MG63 (cell line): ENCODE data around the gene UNC5A. TPM values are rescaled to one million over a fixed set of nuclear protein-coding genes. Genes with fewer than 3 reads are reported as not detected.

Source experiments
- DNase-seq: peaks from one replicate; pipeline ENCODE4 v3.0.0-alpha.2; 2020
- H3K27me3 ChIP-seq: fragments of 250-450 bp; sonication (Bioruptor Pico); 2 replicates; pipeline ENCODE4 v1.5.1; 2020; ENCODE audit warnings: mild to moderate bottlenecking, moderate library complexity
- H3K36me3 ChIP-seq: fragments of 250-450 bp; sonication (Bioruptor Pico); 2 replicates; pipeline ENCODE4 v1.5.1; 2020; ENCODE audit warnings: mild to moderate bottlenecking, moderate library complexity
- H3K4me3 ChIP-seq: fragments of 250-450 bp; sonication (Bioruptor Pico); 2 replicates; pipeline ENCODE4 v1.5.1; 2020; ENCODE audit warnings: mild to moderate bottlenecking, moderate library complexity
- H3K9me3 ChIP-seq: fragments of 250-450 bp; sonication (Bioruptor Pico); 2 replicates; pipeline ENCODE4 v1.5.1; 2020; ENCODE audit warnings: mild to moderate bottlenecking, moderate library complexity
- total RNA-seq: library from RNA; depleted of rRNA; stranded (reverse); fragments of >200 nt; shearing (Covaris generic); gene quantifications from 2 replicates; pipeline ENCODE4 v1.2.3, GENCODE V29; 2014; ENCODE audit warnings: low replicate concordance

Gene UNC5A
- total RNA-seq, 1 experiment from 2014 or later: not detected

DNA sequence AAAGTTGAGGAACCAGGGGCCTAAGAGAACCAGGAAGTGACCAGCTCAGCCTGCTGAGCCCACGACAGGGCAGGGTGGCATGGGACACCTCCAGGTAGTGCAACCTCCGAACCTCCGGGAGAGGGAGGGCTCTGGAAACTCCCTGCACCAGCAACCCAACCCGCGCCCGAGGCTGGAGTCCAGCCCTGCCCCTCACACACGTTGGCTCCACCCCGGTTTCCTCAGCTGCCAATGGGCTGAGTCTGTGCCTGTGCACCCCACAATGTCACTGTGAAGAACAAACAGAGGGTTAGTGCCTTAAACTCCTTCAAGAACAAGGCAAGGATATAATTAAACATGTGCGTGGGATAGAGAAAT, 17.0 kb upstream of the UNC5A start:
- Histone ChIP-seq H3K36me3 (no peaks in the 10 kb centered on the region), H3K9me3 (no peaks in the 10 kb centered on the region), H3K27me3 (peaks cover under 1% of the 10 kb centered on the region), H3K4me3 (no peak overlapping the region)
- DNase-seq: no peak

DNA sequence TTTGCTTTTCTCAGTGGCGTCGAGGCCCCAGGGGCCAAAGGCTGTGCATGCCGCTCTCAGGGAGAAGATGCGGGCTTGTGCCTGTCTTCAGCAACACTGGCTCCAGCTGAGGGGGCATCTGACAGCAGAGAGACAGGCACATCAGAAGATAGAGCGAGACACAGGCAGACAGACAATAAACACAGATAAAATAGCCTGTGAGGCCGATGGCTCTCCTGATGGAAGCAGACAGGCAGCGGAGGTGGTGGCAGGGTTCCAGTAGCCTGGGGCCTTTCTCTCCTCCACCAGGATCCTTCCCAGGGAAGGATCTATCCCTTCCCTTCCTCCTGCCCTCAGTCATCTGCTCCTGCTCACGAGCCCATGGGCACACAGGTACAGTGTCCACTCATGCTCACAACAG, 16.6 kb upstream of the UNC5A start:
- DNase-seq: no peak
- Histone ChIP-seq H3K9me3 (no peaks in the 10 kb centered on the region), H3K36me3 (no peaks in the 10 kb centered on the region), H3K27me3 (peaks cover 5% of the 10 kb centered on the region), H3K4me3 (no peak overlapping the region)

DNA sequence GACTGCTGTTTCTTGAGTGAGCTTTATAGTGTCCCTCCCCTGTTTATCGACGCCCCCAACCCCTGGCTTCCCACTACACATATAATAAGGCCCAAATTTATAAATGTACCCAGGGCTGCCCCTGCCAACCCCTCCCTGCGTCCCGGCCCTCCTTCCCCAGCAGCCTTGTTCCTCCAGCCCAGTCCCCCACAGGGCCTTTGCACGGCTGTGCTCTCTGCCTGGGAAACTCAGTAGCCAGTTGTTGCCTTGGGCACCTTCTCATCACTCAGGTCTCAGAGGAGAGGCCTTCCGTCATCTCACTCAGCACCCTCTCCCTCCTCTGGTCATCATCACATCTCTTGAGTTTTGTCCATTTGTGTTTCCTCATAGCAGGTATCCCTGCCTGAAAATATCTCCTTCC, 15.8 kb upstream of the UNC5A start:
- Histone ChIP-seq H3K27me3 (peaks cover 12% of the 10 kb centered on the region), H3K9me3 (no peaks in the 10 kb centered on the region), H3K36me3 (no peaks in the 10 kb centered on the region), H3K4me3 (no peak overlapping the region)
- no peak for DNase-seq

DNA sequence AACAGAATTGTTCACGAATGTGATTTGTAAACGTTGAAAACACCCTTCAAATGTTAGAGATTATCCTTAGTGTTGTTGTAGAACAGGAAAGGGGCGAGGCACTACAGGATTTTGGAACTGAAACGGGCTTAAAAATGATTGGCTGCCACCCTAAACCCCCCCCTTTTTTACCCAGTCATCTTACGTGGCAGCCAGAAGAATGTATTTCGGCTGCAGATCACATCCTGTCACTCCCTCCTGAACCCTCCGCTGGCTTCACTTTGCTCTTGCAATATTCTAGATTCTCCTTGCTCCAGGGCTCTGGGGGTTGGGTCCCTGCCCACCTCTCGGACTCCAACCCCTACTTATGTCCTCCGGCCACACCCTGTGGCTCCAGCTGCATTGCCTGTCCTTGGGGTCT, 13.9 kb upstream of the UNC5A start:
- Histone ChIP-seq H3K27me3 (peaks cover 12% of the 10 kb centered on the region), H3K36me3 (no peaks in the 10 kb centered on the region), H3K9me3 (no peaks in the 10 kb centered on the region; the same call in 1 of the 2 replicates), H3K4me3 (no peak overlapping the region)
- DNase-seq: no peak

DNA sequence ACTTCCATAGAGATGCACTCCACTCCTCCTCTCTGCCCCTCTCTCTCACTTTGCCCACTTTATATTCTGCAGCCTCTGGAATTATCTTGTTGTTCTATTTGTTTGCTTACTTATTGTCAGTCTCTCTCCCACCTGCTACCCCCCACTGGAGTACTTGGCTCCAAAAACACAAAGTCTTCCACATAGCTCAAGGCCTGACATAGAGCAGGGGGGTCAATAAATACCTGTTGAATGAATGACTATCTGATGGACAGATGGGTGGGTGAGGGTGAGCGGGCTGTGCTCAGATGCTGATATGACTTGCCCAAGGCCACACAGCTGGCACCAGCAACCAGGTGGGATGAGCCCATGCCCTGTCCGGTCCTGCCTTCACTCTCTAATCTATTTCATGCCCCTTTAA, 13.4 kb upstream of the UNC5A start:
- H3K4me3 ChIP-seq: no peak overlapping the region
- peaks cover 12% of the 10 kb centered on the region for H3K27me3 ChIP-seq
- DNase-seq: no peak

DNA sequence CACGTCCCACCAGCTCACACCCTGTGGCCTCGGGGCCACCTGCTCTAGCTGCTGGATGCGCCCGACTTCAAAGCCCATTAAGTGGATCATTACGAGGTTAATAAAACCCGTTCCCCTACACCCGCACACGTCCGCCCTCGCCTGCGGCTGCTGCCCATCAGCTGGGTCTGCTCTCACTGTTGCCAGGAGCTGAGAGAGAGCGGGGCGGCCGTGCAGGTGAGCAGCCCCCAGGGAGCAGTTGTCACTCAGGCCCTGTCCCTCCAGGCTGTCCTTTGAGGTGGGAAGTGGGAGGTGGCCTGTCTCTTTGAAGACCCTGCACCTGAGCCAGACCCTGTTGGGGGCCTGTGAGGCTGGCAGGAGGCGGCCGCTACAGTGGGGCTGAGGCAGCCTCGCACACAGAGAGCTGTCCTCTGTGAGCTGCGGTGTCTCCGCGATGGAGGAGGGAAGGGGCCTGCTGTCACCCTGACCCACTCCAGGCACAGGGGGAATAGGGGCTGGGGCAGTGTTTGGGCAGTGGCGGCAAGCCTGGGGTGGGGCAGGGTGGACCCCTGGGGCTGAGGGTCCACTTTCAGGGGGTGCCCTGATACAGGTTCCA, 12.8 kb upstream of the UNC5A start:
- peaks cover 17% of the 10 kb centered on the region for H3K27me3 ChIP-seq
- H3K9me3 ChIP-seq: no peaks in the 10 kb centered on the region; the same call in 1 of the 2 replicates
- H3K4me3 ChIP-seq: no peak overlapping the region
- DNase-seq: no peak
- H3K36me3 ChIP-seq: no peaks in the 10 kb centered on the region

More for the DNA sequence above, 13.4 kb upstream of the UNC5A start:
- H3K36me3 ChIP-seq: no peaks in the 10 kb centered on the region
- H3K9me3 ChIP-seq: no peaks in the 10 kb centered on the region; the same call in 1 of the 2 replicates

DNA sequence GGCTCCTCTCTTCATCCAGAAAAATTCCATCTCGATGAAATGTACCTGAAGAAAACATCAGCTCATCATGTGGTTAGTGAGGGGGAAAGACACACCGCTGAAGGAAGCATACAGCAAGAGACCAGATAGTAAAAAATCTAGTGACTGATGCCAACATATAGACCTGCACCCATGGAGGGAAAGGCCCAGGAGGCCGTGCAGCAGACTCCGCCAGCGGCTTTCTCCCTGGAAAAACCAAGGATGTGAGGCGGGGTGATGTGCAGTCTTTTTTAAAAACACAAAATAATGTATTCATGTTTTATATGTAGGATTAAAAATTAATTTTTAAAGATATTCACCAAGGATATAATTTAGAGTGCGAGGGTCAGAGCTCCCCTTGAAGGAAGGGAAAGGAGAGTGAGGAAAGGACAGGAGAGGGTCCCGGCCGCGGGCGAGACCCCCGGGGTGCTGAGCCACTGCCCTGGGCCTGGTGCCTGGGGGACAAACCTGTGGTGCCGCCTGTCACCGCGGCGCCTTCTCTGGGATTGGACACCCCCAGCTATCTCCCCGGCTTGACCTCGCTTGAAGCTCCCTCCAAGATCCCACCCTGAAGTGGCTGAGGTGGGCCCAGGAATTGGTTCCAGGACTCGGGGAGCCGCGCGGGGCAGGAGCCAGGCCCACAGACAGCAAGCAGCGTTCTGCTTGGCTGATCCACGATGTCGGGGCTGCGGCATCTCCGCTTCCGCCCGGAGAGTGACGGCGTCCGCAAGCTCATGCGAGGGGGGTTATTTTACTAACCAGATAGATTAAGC, 12.1 kb upstream of the UNC5A start:
- H3K27me3 ChIP-seq: peaks cover 22% of the 10 kb centered on the region
- H3K4me3 ChIP-seq: no peak overlapping the region
- DNase-seq: no peak
- no peaks in the 10 kb centered on the region; the same call in 1 of the 2 replicates for H3K9me3 ChIP-seq
- H3K36me3 ChIP-seq: no peaks in the 10 kb centered on the region

DNA sequence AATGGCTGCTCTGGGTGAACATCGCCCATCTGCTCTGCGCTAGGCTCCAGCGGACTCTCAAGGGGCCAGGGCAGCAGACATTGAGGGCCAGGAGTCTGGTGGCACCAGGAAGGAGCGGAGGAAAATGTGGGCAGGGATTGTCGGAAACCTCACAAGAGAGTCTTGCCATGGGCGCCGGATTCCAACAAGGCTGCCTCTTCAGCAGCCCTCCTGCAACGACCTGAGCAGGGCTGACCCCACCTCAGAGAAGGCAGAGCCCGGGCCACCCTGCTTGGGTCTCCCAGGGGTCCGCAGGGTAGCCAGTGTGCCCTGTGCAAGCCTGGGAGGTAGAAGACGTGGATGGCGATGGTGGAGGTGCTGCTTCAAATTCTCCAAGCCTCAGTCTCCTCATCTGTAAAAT, 11.4 kb upstream of the UNC5A start:
- H3K9me3 ChIP-seq: no peaks in the 10 kb centered on the region; the same call in 1 of the 2 replicates
- peaks cover 28% of the 10 kb centered on the region for H3K27me3 ChIP-seq
- DNase-seq: no peak
- H3K36me3 ChIP-seq: no peaks in the 10 kb centered on the region
- H3K4me3 ChIP-seq: no peak overlapping the region

DNA sequence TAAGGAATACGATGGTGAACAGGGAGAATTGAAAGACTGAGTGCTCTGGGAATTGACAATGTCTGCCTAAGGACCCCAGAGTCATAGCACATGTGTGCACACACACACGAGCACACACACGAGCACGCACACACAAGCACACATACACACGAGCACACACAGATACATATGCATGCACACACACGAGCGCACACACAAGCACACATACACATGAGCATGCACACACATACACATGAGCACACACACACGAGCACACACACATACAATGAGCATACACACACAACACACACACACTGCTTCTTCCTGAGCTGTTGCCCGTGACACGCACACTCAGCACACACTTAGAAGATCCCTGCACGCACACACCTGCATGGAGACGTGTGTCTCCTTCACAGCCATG, 10.9 kb upstream of the UNC5A start:
- no peaks in the 10 kb centered on the region for H3K36me3 ChIP-seq
- H3K27me3 ChIP-seq: peaks cover 32% of the 10 kb centered on the region
- no peak for DNase-seq
- no peaks in the 10 kb centered on the region; the same call in 1 of the 2 replicates for H3K9me3 ChIP-seq
- H3K4me3 ChIP-seq: no peak overlapping the region

DNA sequence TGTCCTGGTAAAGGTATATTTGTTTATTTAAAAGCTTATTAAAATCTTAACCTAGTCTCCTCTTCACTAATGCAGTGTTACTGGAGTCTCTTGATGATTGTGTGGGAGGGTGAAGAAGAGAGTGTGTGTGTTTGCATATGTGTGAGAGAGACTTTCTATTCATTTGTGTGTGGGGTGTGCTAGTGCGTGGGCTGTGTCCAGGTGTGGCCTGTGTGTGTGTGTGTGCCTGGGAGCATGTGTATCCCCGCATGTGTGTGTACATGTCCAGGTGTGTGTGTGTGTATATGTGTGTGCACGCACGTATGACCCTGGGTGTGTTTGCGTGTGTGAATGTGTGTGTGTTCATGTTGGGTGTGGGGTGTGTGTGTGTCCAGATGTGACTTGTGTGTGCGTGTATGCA, 10.3 kb upstream of the UNC5A start:
- Histone ChIP-seq H3K36me3 (no peaks in the 10 kb centered on the region), H3K9me3 (peaks cover 2% of the 10 kb centered on the region; the same call in 1 of the 2 replicates), H3K4me3 (no peak overlapping the region), H3K27me3 (peaks cover 35% of the 10 kb centered on the region)
- no peak for DNase-seq

DNA sequence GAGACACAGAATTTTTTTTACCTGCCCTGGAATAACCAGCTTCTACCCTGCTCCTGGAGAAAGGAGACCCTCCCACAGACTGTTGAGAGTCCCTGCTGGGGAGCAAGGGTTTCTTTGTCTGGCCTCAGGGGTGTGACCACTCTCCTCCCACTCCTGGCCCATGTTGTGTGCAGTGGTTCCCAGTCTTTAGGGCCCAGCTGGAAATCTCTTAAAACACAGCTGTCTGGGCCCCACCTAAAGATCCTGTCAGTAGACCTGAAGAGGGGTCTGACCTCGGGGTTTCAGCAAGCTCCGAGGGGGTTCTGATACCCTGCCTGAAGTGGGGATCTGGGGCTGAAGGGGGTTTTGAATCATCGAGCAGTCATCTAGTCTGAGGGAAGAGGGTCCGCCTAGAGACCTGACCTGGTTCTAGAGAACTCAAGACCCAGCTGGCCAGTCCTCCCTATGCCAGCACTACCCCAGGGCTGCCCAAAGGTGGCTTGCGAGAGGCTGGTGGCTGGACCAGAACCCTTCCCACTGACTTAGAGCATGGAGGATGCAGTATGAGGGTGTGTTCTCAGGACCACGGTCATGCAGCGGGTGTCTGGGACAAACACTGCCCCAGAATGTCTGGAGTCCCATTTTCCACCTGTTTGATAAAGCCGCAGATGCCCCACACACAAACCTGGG, 8.1 kb upstream of the UNC5A start:
- peaks cover 4% of the 10 kb centered on the region; the same call in 1 of the 2 replicates for H3K9me3 ChIP-seq
- no peak for DNase-seq
- H3K27me3 ChIP-seq: peaks cover 51% of the 10 kb centered on the region
- no peaks in the 10 kb centered on the region for H3K36me3 ChIP-seq
- H3K4me3 ChIP-seq: no peak overlapping the region

DNA sequence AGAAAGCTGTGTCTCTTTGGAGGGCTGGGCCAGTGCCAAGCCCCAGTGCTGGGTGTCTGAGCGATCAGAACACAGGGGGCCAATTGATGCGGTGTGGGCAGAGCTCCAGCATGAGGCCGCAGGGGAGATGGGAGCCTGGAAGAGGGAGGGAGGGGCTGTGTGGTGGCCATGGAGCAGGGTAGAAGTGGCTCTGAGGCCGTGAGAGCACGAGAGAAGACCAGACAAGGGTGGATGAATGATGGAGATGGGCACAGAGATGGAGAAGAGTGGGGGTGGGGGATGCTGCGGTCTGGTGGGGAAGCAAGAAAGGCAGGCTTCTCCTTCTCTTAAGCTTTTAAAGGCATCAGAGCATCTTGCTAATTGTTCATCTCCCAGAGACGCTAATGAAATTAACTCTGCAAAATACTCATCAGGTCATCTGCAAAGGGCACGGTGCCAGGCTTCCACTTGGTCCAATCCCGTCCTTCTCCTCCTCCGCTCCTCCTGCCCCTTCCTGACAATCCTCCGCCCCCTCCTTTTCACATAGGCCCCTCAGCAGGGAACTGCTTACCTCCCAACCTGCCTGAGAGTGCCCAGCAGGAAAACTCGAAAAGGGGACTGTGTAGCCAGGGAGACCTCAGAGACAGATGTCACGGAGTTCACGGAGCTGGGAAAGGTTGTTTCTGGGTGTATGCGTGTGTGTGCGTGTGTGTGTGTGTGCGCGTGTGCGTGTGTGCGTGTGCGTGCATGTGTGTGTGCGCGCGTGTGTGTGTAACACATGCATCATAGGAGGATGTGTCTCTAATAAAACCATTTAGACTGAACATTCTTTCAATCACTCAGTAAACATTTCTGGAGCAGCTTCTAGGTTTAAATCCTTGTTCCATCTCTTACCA, 7.1 kb upstream of the UNC5A start:
- H3K9me3 ChIP-seq: peaks cover 4% of the 10 kb centered on the region; the same call in 1 of the 2 replicates
- no peak for DNase-seq
- H3K36me3 ChIP-seq: no peaks in the 10 kb centered on the region
- no peak overlapping the region for H3K4me3 ChIP-seq
- H3K27me3 ChIP-seq: peaks cover 59% of the 10 kb centered on the region

DNA sequence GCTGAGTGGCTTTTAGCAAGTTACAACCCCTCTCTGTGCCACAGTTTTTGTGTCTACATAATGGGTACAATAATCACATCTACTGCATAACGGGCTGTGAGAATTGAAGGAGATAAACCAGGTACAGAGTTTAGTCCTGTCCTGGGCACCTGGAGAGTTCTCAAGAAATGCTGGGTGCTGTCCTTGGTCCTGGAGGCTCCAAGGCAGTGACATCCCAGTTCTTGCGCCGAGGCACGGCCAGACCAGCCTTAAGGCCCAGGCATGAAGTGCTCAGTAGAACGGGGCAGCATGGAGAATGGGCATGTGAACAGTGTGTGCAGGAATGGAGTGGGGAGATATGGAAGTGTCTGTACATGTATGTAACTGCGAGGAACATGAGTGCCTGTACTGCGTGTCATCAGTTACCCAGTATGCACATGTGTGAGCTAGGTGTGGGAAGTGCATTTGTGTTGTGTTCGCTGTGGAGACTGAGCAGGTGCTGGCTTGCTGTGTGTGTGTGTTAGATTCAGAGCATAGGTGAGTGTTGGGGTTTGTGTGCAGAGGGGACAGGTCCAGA, 6.3 kb upstream of the UNC5A start:
- Histone ChIP-seq H3K9me3 (peaks cover 4% of the 10 kb centered on the region; the same call in 1 of the 2 replicates), H3K4me3 (no peak overlapping the region), H3K27me3 (peaks cover 59% of the 10 kb centered on the region), H3K36me3 (no peaks in the 10 kb centered on the region)
- no peak for DNase-seq

DNA sequence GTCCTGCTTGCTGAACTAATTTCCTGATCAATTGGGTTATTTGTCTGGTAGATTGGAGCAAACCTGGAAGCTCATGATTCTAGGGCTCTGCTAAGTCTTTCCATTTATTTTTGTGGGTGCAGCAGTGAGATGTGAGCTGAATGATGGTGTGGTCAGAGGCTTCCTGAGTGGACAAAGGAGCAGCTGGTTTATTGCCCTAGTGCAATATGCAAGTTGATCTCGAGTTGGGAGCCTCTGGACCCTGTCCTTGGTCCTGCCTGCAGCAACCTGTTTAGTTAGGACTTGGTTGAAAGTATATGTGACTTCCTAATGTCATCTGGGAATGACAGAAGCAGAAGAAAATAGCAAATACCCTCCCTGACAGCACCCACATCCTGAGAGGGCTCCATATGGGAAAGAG, 4.2 kb upstream of the UNC5A start:
- no peak for DNase-seq
- H3K4me3 ChIP-seq: no peak overlapping the region
- peaks cover 4% of the 10 kb centered on the region; the same call in 1 of the 2 replicates for H3K9me3 ChIP-seq
- H3K36me3 ChIP-seq: no peaks in the 10 kb centered on the region
- H3K27me3 ChIP-seq: peaks cover 69% of the 10 kb centered on the region

DNA sequence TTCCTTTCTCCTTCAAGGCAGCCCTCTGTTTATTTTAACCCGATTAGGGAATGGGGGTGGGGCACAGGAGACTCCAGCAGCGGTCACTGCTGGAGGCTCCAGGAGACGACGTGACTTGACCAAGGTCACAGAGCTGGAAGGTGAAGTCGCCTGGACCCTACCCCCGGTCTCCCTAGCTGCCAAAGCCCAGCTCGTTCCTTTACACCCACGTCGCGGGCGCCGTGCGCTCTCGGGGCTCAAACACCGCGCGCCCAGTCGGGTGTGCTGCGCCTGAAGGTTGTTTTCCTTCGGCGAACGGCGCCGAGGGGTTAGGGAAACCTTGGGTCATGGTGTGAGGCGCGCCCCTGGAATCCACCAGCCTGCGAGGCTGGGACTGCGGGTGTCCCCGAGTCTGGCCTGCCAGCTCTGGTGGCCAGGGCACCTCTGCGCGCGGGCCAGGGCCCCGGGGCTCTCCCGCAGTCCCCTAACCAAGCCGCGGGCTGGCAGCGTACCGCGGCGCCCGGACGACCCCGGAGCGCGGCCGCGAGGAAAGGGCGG, 747 bp upstream of the UNC5A start:
- peaks cover 57% of the 10 kb centered on the region for H3K27me3 ChIP-seq
- DNase-seq: no peak
- peak overlapping the region; percentile 44; the same call in 1 of the 2 replicates for H3K4me3 ChIP-seq
- H3K9me3 ChIP-seq: peaks cover 4% of the 10 kb centered on the region; the same call in 1 of the 2 replicates
- no peaks in the 10 kb centered on the region for H3K36me3 ChIP-seq
